WI38 (cell line): ENCODE results near the gene PTPRA.
"Not testable (repeated sequence)": the region's sequence is repeated elsewhere in the genome, so short reads cannot be mapped to it uniquely, and the experiment has no call there.

Source experiments
- H3K4me3 ChIP-seq: 2 replicates; pipeline ENCODE4 v1.5.1; 2011; ENCODE audit warnings: low read depth, mild to moderate bottlenecking, control low read depth, low read length
- CTCF ChIP-seq: IDR thresholded peaks from 2 replicates; pipeline ENCODE4 v1.5.1; 2012; ENCODE audit warnings: low read depth, mild to moderate bottlenecking, control low read depth, low read length

The PTPRA gene

GRCh38 chr20:2873010-2873746 is at the start of gene PTPRA:
TSS of gene PTPRA (plus strand) at chr20:2873481. CDS start at chr20:2964278, 90,797 bp downstream.
- TF ChIP-seq CTCF, result no peak
- peak within 1 kb of the TSS; percentile 91 for H3K4me3 ChIP-seq

GRCh38 chr20:2825761-2826160 is 47.5 kb upstream of the PTPRA start:
- no peak for TF ChIP-seq CTCF
- no peak overlapping the region for H3K4me3 ChIP-seq

DNA sequence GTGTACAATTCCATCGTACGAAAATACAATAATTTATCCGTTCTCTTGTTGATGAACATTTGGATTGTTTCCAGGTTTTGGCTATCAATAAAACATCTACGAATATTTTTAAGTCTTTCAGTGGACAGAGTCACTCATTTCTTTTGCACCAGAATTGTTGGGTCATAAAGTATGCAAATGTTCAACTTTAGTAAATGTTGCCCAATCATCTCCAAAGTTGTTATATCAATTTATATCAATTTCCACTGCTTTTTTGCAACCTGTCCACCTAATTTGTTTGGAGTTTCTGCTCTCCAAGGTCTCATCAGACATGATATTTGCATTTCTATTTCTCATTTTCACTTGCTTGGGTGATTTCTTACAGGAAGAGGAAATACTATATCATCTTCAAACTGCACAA is 46.6 kb upstream of the PTPRA start:
- no peak overlapping the region for H3K4me3 ChIP-seq
- no peak for TF ChIP-seq CTCF

GRCh38 chr20:2829376-2829775 is 43.9 kb upstream of the PTPRA start:
- TF ChIP-seq CTCF, result no peak
- no peak overlapping the region for H3K4me3 ChIP-seq

DNA sequence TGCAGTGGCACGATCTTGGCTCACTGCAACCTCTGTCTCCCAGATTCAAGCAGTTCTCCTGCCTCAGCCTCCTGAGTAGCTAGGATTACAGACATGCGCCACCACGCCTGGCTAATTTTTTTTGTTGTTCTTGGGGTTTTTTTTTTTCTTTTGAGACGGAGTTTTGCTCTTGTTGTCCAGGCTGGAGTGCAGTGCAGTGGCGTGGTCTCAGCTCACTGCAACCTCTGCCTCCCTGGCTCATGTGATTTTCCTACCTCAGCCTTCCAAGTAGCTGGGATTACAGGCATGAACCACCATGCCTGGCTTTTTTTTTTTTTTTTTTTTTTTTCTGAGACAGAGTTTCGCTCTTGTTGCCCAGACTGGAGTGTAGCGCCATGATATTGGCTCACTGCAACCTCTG is 42.1 kb upstream of the PTPRA start:
- not testable (repeated sequence) for H3K4me3 ChIP-seq

DNA sequence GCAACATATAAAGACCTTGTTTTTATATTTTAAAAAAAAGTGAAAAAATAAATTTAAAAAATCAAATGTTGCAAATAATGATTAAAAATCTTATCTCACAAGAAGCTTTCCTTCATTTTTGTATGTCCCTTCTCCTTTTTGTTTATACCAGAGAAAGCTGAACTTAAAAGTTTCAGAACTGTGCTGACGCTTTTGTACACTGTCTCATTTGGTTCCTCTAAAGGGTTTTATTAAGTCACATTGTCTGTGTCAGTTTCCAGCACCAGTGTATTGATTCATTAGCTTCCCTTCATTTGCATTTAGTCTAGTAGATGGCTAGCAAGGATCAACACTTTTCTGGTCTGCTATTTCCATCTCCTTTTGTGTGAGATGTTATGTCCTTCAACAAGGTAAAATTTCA is 39.5 kb upstream of the PTPRA start:
- no peak overlapping the region for H3K4me3 ChIP-seq
- TF ChIP-seq CTCF, result no peak

- no peak for TF ChIP-seq CTCF
- no peak overlapping the region for H3K4me3 ChIP-seq
These were observed 38.7 kb upstream of the PTPRA start for GRCh38 chr20:2834401-2835110.
